Immature natural killer cell (primary cell): Measurements from ENCODE around the gene GDAP1L1. TPM values are rescaled to one million over a fixed set of nuclear protein-coding genes. Genes with fewer than 3 reads are reported as not detected.

Source experiments
- DNase-seq, 3 donors: peaks; one replicate each; pipeline ENCODE4 v3.0.0; 2022; ENCODE audit warnings: mixed read lengths in 1 of 3
- H3K27ac Mint-ChIP-seq, 6 donors: one replicate each; pipeline ENCODE4 v1.8.0; 2020; ENCODE audit warnings: mixed read lengths in 6 of 6, mild to moderate bottlenecking in 5 of 6, inconsistent platforms in 4 of 6, moderate library complexity in 3 of 6
- H3K27me3 Mint-ChIP-seq, 3 donors: one replicate each; pipeline ENCODE4 v1.8.0; 2020 to 2021; ENCODE audit warnings: low read depth in 3 of 3, mild to moderate bottlenecking in 3 of 3, mixed read lengths in 3 of 3, moderate library complexity in 3 of 3, inconsistent platforms in 1 of 3
- H3K36me3 Mint-ChIP-seq, 3 donors: one replicate each; pipeline ENCODE4 v1.8.0; 2020; ENCODE audit warnings: mixed read lengths in 3 of 3, inconsistent platforms in 2 of 3, mild to moderate bottlenecking in 2 of 3
- H3K4me1 Mint-ChIP-seq, 2 donors: one replicate each; pipeline ENCODE4 v1.8.0; 2020; ENCODE audit warnings: inconsistent platforms in 2 of 2, mild to moderate bottlenecking in 2 of 2, mixed read lengths in 2 of 2, moderate library complexity in 1 of 2
- H3K4me3 Mint-ChIP-seq, 5 donors: one replicate each; pipeline ENCODE4 v1.8.0; 2020; ENCODE audit warnings: mild to moderate bottlenecking in 5 of 5, mixed read lengths in 5 of 5, inconsistent platforms in 3 of 5, moderate library complexity in 3 of 5
- H3K9me3 Mint-ChIP-seq, 6 donors: one replicate each; pipeline ENCODE4 v1.8.0; 2020; ENCODE audit warnings: mild to moderate bottlenecking in 6 of 6, mixed read lengths in 6 of 6, inconsistent platforms in 4 of 6, moderate library complexity in 3 of 6
- polyA plus RNA-seq, 3 donors: library from polyadenylated mRNA; unstranded; fragments of 300-500 nt; fragmentation: Illumina TruSeq; gene quantifications; one replicate each; pipeline ENCODE4 v1.2.3, GENCODE V29; 2021

The GDAP1L1 gene
- polyA plus RNA-seq, 3 donors from 2014 or later, result not detected

DNA sequence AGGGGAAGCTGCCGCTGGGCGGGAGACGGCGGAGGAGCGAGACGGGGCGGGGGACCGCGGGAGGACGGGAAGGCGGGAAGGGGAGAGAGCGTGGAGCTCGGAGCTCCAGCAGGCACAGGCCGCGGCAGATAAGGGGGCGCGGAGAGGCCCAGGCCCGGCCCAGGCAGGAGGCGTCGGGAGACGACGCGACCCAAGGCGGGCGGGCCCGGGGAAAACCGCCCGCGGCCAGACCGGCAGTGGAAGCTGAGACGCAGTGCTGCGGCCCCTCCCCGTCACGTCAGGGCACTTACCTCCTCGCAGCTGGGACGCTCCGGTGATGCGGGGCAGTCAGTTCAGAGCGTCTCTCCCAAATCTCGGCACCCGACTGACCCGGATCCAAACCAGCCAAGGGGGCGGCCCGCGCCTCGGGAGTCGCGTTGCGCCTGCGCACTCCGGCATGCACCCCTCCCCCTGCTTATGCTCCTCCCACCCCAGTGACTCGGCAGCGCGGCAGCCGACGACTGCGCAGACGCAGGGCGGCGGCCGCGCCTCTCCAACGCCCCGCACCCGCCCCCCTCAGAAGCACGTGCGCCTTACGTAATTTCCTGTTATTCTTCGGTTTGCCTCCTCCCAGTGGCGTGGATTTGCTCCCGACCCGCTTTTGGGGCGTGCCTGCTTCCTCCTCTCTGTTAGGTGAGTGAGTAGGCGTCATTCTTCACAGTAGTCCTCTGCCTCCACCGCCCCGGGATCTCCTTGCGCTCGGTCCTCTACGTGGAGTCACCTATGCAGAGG lies 36.5 kb upstream of the GDAP1L1 start, which contains the start of gene OSER1:
OSER1 (minus strand) TSS at position 366 of the 771 bp plus-strand sequence. CDS start 3,814 bp downstream, outside the sequence.
- Mint-ChIP-seq H3K4me3 (peak within 1 kb of the TSS; percentile 90 to 96 (median 92)), H3K36me3 (peaks cover 4 to 11% (median 10%) of the 10 kb centered on the region in 3 donors), H3K27me3 (peaks cover 14 to 16% (median 15%) of the 10 kb centered on the region in 3 donors), H3K27ac (peak within 1 kb of the TSS; percentile 95 to 99 (median 98)), H3K4me1 (peaks cover 50 to 64% of the 10 kb centered on the region in 2 donors), H3K9me3 (no peaks in the 10 kb centered on the region)
- DNase-seq, result peak; percentile 98 to 99 (median 98)

- Mint-ChIP-seq H3K36me3 (peaks cover 4 to 7% (median 5%) of the 10 kb centered on the region in 3 donors), H3K27me3 (peaks cover 15 to 16% (median 15%) of the 10 kb centered on the region in 3 donors), H3K4me3 (peak overlapping the region; percentile 90 to 96 (median 92)), H3K27ac (peak overlapping the region; percentile 92 to 99 (median 98)), H3K9me3 (no peaks in the 10 kb centered on the region), H3K4me1 (peaks cover 55 to 65% of the 10 kb centered on the region in 2 donors)
- DNase-seq, result no peak
These were observed 35.7 kb upstream of the GDAP1L1 start for GRCh38 chr20:44211177-44212039.

DNA sequence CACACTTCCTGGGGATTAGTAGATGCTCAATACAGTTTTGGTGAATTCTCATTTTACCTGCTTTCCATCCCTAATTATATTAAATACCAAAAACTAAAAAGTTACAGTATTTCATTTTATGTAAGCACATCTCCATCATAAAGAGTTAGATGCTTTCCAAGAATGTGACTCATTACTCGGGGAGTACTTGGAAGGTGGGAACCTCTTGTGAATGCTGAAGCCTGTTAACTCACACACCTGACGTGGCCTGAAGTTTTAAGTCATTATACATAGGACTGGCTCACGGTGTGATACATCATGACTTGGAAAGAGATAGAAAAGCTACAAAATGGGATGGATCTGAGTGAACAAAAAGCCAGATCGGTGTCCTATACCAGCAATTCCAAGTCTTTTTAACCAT lies 34.3 kb upstream of the GDAP1L1 start:
- Mint-ChIP-seq H3K4me1 (peaks cover 59 to 64% of the 10 kb centered on the region in 2 donors), H3K36me3 (peaks cover 4 to 6% (median 5%) of the 10 kb centered on the region in 3 donors), H3K4me3 (no peak overlapping the region), H3K27ac (peak overlapping the region in 4 of 6 donors; percentile 16 to 98 (median 54)), H3K27me3 (peaks cover 15 to 16% (median 15%) of the 10 kb centered on the region in 3 donors), H3K9me3 (no peaks in the 10 kb centered on the region)
- no peak for DNase-seq

GRCh38 chr20:44215125-44215524 lies 32.0 kb upstream of the GDAP1L1 start:
- peak overlapping the region; percentile 43 to 73 (median 50) for H3K27ac Mint-ChIP-seq
- peaks cover 61 to 64% of the 10 kb centered on the region in 2 donors for H3K4me1 Mint-ChIP-seq
- no peaks in the 10 kb centered on the region for H3K9me3 Mint-ChIP-seq
- peaks cover 4 to 6% (median 5%) of the 10 kb centered on the region in 3 donors for H3K36me3 Mint-ChIP-seq
- H3K27me3 Mint-ChIP-seq, result peaks cover 8 to 12% (median 9%) of the 10 kb centered on the region in 3 donors
- DNase-seq, result peak; percentile 61 to 69 (median 67)
- H3K4me3 Mint-ChIP-seq, result peak overlapping the region in 3 of 5 donors; percentile 0 to 67 (median 0)

DNA sequence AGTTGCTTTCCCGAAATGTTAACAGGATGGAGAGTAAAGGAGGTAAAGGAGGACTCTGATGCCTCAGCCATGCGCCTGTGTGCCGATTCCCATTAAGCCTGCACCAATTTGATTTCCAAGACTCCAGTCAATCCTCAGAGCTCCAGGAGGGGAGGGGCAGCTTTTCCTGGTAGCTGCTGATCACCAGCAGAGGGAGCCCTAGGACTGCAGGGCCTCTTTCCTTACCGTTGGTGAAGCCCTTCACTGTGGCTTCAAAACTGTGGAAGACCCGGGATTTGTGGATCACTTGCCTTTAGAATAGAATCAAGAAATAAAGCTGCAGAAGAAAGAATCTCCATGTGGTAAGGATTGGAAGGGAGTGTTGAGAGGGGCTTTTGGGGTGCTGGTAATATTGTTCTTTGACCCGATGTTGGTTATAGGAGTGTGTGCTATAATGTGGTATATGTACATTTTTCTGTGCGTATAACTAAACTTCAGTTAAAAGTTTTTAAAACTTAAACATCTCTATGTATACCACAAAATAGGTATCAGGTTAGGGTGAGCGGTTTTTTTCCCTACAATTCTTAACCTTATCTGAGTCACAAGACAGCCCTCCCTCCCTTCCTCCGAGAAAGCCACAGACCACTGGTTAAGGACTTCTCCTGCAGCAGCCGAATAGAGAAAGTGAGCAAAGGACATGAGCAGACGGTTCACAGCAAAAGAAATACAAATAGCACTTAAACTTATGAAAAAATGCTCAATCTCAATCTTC lies 29.6 kb upstream of the GDAP1L1 start:
- H3K4me1 Mint-ChIP-seq, result peaks cover 55% of the 10 kb centered on the region in 2 donors
- peak; percentile 67 to 72 (median 70) for DNase-seq

GRCh38 chr20:44218446-44218845 lies 28.7 kb upstream of the GDAP1L1 start:
- H3K27ac Mint-ChIP-seq, result peak overlapping the region; percentile 79 to 95 (median 84)
- peak overlapping the region; percentile 69 to 94 (median 90) for H3K4me3 Mint-ChIP-seq
- H3K27me3 Mint-ChIP-seq, result peaks cover 0 to 4% (median 2%) of the 10 kb centered on the region in 3 donors
- H3K4me1 Mint-ChIP-seq, result peaks cover 55% of the 10 kb centered on the region in 2 donors
- H3K36me3 Mint-ChIP-seq, result peaks cover 4 to 8% (median 5%) of the 10 kb centered on the region in 3 donors
- peak in 2 of 3 donors; percentile 23 to 28 for DNase-seq
- no peaks in the 10 kb centered on the region for H3K9me3 Mint-ChIP-seq

More for the DNA sequence above, 29.6 kb upstream of the GDAP1L1 start:
- Mint-ChIP-seq H3K27ac (peak overlapping the region; percentile 79 to 95 (median 84)), H3K9me3 (no peaks in the 10 kb centered on the region), H3K36me3 (peaks cover 4 to 6% (median 5%) of the 10 kb centered on the region in 3 donors), H3K4me3 (peak overlapping the region; percentile 69 to 94 (median 90)), H3K27me3 (peaks cover 0 to 4% (median 0%) of the 10 kb centered on the region in 3 donors)

DNA sequence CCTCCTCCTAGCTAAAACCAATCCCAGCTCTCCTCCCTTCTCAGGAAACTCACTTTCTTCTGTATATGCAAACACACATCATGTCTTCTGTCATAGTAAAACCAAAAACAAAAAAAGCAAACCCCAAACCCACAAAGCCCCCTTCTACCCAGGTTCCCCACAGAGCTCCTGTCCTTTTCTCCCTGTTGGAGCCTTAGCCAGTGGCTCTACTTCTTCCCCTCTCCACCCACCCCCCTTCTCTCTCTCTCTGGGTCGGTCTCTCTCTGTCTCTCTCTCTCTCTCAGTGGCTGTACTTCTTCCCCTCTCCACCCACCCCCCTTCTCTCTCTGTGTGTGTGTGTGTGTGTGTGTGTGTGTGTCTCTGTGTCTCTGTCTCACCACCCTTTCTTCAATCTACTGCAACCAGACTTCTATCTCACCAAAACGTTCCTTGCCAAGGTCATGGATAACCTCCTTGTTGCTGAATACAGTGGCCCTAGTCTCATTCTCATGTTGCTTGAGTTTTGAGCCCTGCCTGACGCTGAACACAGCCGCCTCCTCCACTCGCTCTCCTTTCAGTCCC lies 27.9 kb upstream of the GDAP1L1 start:
- peak in 2 of 3 donors; percentile 16 to 25 for DNase-seq
- Mint-ChIP-seq H3K4me3 (peak overlapping the region; percentile 69 to 94 (median 86)), H3K4me1 (peaks cover 55% of the 10 kb centered on the region in 2 donors), H3K9me3 (no peaks in the 10 kb centered on the region), H3K36me3 (peaks cover 4 to 8% (median 5%) of the 10 kb centered on the region in 3 donors), H3K27me3 (peaks cover 0 to 4% (median 2%) of the 10 kb centered on the region in 3 donors), H3K27ac (peak overlapping the region; percentile 79 to 95 (median 84))

DNA sequence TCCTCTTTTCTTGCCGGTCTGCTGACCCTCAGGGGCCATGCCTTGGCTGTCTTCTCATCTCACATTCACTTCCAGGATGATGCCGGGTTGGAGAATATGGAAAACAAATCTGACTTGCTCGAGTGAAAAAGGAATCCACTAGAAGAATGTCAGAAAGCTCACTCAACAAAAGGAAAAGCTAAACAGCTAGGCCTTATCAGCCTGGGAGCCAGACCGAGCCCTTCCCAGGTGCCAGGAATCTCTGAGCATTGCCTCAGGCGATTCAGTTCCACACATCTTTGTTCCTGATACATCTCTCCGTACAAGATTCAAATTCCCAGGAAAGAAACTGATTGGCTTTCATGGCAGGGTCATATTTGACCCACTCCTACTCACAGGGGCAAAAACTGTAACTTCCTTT lies 27.3 kb upstream of the GDAP1L1 start:
- no peak for DNase-seq
- Mint-ChIP-seq H3K9me3 (no peaks in the 10 kb centered on the region), H3K27ac (peak overlapping the region; percentile 55 to 95 (median 82)), H3K4me3 (peak overlapping the region; percentile 69 to 94 (median 86)), H3K27me3 (peaks cover 0 to 4% (median 2%) of the 10 kb centered on the region in 3 donors), H3K36me3 (peaks cover 4 to 8% (median 5%) of the 10 kb centered on the region in 3 donors), H3K4me1 (peaks cover 55% of the 10 kb centered on the region in 2 donors)

DNA sequence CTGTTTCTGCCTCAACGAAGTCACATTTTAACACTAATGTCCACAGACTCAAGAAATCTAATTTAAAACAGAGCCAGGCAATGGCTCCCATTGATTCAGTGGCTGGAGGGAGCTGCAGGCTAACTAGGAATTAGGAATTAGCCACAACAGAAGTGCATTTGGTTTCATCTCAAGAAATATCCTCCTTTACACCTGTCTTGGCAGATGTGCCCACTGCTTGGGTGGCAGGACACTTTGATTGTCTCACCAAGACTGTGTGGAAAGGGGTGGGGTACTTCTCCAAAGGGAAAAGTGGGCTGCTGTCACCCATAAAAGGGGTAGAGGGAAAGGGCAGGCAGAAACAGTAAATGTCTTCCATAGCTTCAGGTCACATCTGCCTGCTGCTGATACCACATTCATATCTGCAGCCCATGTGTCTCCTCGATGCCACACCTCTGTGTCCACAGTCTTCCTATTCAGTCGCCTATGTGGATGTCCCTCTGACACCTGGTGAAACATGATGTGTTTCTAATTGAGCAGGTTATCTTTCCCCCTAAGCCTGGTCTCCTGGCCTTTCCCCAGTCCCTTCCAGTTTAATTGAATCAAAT lies 25.6 kb upstream of the GDAP1L1 start:
- H3K9me3 Mint-ChIP-seq, result no peaks in the 10 kb centered on the region
- no peak for DNase-seq
- H3K27me3 Mint-ChIP-seq, result peaks cover 0 to 2% (median 1%) of the 10 kb centered on the region in 3 donors
- peak overlapping the region in 1 of 5 donors; percentile 22 for H3K4me3 Mint-ChIP-seq
- peaks cover 0 to 6% (median 2%) of the 10 kb centered on the region in 3 donors for H3K36me3 Mint-ChIP-seq
- peaks cover 42 to 43% of the 10 kb centered on the region in 2 donors for H3K4me1 Mint-ChIP-seq
- H3K27ac Mint-ChIP-seq, result no peak overlapping the region

DNA sequence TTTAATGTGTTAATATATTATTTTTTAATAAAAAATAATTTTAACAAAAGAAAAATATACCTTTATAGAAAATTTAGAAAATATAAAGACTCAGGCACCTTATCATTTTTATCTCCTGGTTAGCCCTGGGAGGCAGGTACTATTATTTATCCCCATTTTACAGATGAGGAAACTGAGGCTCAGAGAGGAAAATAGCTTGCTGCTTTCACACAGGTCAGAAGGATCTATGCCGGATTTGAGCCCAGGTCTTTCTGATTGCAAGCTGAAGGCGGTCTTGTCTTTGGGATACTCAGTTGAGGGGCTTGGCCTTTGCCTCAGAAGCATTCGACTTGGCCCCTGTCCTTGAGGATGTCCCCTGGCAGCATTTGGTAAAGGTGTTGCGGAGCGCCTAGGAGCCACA lies 25.1 kb upstream of the GDAP1L1 start:
- Mint-ChIP-seq H3K27me3 (peaks cover 0 to 2% (median 1%) of the 10 kb centered on the region in 3 donors), H3K4me1 (peaks cover 38 to 40% of the 10 kb centered on the region in 2 donors), H3K27ac (no peak overlapping the region), H3K9me3 (no peaks in the 10 kb centered on the region), H3K4me3 (no peak overlapping the region), H3K36me3 (peaks cover 0 to 6% (median 2%) of the 10 kb centered on the region in 3 donors)
- DNase-seq, result no peak

GRCh38 chr20:44222633-44223368 lies 24.3 kb upstream of the GDAP1L1 start:
- no peak overlapping the region for H3K4me3 Mint-ChIP-seq
- peaks cover 31 to 32% of the 10 kb centered on the region in 2 donors for H3K4me1 Mint-ChIP-seq
- H3K9me3 Mint-ChIP-seq, result no peaks in the 10 kb centered on the region
- peaks cover 0 to 4% (median 1%) of the 10 kb centered on the region in 3 donors for H3K27me3 Mint-ChIP-seq
- DNase-seq, result no peak
- peaks cover 0 to 6% (median 2%) of the 10 kb centered on the region in 3 donors for H3K36me3 Mint-ChIP-seq
- peak overlapping the region in 2 of 6 donors; percentile 29 to 69 for H3K27ac Mint-ChIP-seq
